ENCODE data around the gene PAQR8. TPM values are rescaled to one million over a fixed set of nuclear protein-coding genes. Genes with fewer than 3 reads are reported as not detected.

The PAQR8 gene
- total and polyA plus RNA-seq, 2 of the 13 experiments (the other 11 are each of a cell fraction or from before 2014, with no cell fraction given): 37.7 to 50.7 TPM

DNA sequence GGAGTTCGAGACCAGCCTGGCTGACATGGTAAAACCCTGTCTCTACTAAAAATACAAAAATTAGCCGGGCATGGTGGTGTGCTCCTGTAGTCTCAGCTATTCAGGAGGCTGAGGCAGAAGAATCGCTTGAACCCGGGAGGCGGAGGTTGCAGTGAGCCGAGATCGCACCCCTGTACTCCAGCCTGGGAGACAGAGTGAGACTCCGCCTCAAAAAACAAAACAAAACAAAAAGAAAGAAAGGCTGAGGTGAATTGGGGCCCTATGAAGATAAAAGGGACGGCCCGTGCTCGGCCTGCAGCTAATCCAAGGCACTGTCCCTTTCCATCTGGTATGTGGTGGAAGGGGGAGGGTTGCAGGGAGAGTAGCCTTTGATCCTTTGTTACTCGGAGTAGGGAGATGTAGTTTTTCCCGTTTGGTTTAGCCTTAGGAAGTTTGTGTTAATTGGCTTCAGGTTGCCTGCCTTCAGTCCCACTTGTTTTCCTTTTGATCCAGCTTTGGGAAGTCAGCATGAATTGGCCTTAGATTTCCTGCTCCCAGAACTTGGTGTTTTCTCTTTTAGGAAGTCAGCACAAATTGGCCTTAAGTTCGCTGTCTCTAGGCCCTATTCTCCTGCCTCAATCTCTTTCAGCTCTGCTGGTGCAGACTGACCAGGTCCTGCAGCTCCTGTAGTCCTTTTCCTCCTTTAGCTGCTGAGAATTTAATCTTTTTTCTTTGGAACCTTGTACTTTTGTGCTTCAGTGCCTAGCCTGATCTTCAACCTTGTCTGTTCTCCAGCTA, 36.1 kb upstream of the PAQR8 start (continued):
- TF ChIP-seq, protein P1, sequence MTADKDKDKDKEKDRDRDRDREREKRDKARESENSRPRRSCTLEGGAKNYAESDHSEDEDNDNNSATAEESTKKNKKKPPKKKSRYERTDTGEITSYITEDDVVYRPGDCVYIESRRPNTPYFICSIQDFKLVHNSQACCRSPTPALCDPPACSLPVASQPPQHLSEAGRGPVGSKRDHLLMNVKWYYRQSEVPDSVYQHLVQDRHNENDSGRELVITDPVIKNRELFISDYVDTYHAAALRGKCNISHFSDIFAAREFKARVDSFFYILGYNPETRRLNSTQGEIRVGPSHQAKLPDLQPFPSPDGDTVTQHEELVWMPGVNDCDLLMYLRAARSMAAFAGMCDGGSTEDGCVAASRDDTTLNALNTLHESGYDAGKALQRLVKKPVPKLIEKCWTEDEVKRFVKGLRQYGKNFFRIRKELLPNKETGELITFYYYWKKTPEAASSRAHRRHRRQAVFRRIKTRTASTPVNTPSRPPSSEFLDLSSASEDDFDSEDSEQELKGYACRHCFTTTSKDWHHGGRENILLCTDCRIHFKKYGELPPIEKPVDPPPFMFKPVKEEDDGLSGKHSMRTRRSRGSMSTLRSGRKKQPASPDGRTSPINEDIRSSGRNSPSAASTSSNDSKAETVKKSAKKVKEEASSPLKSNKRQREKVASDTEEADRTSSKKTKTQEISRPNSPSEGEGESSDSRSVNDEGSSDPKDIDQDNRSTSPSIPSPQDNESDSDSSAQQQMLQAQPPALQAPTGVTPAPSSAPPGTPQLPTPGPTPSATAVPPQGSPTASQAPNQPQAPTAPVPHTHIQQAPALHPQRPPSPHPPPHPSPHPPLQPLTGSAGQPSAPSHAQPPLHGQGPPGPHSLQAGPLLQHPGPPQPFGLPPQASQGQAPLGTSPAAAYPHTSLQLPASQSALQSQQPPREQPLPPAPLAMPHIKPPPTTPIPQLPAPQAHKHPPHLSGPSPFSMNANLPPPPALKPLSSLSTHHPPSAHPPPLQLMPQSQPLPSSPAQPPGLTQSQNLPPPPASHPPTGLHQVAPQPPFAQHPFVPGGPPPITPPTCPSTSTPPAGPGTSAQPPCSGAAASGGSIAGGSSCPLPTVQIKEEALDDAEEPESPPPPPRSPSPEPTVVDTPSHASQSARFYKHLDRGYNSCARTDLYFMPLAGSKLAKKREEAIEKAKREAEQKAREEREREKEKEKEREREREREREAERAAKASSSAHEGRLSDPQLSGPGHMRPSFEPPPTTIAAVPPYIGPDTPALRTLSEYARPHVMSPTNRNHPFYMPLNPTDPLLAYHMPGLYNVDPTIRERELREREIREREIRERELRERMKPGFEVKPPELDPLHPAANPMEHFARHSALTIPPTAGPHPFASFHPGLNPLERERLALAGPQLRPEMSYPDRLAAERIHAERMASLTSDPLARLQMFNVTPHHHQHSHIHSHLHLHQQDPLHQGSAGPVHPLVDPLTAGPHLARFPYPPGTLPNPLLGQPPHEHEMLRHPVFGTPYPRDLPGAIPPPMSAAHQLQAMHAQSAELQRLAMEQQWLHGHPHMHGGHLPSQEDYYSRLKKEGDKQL (CRISPR knock-in tag; IDR thresholded peaks at IDR 0.05; ENCODE audit: low read depth): peak; percentile 64; the same call in 1 of the 2 replicates
- TF ChIP-seq ZNF672 (CRISPR knock-in tag; IDR thresholded peaks at IDR 0.05) (no peak), NFE2L1 (CRISPR knock-in tag; IDR thresholded peaks at IDR 0.05; ENCODE audit: borderline replicate concordance) (no peak), ZNF790 (CRISPR knock-in tag; IDR thresholded peaks at IDR 0.05; ENCODE audit: borderline replicate concordance) (no peak), BHLHE40 (IDR thresholded peaks at IDR 0.05; ENCODE audit: low read length) (peak; percentile 80), CBX2 (IDR thresholded peaks at IDR 0.05; ENCODE audit: low read depth, low read length) (no peak), CBX2 (CRISPR knock-in tag; IDR thresholded peaks at IDR 0.05; ENCODE audit: low read depth) (no peak), ETV5 (CRISPR knock-in tag; IDR thresholded peaks at IDR 0.05; ENCODE audit: borderline replicate concordance) (peak; percentile 28), GABPB1 (CRISPR knock-in tag; IDR thresholded peaks at IDR 0.05) (peak; percentile 23; the same call in 1 of the 2 replicates), SATB2 (CRISPR knock-in tag; IDR thresholded peaks at IDR 0.05) (peak; percentile 81), ZNF484 (CRISPR knock-in tag; IDR thresholded peaks at IDR 0.05; ENCODE audit: borderline replicate concordance, low read depth) (no peak), HDAC6 (IDR thresholded peaks at IDR 0.05; ENCODE audit: low read depth, low read length) (no peak), SALL1 (CRISPR knock-in tag; IDR thresholded peaks at IDR 0.05) (peak; percentile 89), KDM3A (CRISPR knock-in tag; IDR thresholded peaks at IDR 0.05; ENCODE audit: low read depth) (peak; percentile 33; the same call in 1 of the 2 replicates), ZNF432 (CRISPR knock-in tag; IDR thresholded peaks at IDR 0.05; ENCODE audit: borderline replicate concordance) (no peak), HMG20A (CRISPR knock-in tag; IDR thresholded peaks at IDR 0.05; ENCODE audit: borderline replicate concordance) (peak; percentile 76; the same call in 1 of the 2 replicates), ZNF3 (CRISPR knock-in tag; IDR thresholded peaks at IDR 0.05) (no peak)
- TF ChIP-seq, protein P2, sequence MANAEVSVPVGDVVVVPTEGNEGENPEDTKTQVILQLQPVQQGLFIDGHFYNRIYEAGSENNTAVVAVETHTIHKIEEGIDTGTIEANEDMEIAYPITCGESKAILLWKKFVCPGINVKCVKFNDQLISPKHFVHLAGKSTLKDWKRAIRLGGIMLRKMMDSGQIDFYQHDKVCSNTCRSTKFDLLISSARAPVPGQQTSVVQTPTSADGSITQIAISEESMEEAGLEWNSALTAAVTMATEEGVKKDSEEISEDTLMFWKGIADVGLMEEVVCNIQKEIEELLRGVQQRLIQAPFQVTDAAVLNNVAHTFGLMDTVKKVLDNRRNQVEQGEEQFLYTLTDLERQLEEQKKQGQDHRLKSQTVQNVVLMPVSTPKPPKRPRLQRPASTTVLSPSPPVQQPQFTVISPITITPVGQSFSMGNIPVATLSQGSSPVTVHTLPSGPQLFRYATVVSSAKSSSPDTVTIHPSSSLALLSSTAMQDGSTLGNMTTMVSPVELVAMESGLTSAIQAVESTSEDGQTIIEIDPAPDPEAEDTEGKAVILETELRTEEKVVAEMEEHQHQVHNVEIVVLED (CRISPR knock-in tag; IDR thresholded peaks at IDR 0.05; ENCODE audit: borderline replicate concordance): peak; percentile 54; the same call in 1 of the 2 replicates
- TF ChIP-seq, protein P3, sequence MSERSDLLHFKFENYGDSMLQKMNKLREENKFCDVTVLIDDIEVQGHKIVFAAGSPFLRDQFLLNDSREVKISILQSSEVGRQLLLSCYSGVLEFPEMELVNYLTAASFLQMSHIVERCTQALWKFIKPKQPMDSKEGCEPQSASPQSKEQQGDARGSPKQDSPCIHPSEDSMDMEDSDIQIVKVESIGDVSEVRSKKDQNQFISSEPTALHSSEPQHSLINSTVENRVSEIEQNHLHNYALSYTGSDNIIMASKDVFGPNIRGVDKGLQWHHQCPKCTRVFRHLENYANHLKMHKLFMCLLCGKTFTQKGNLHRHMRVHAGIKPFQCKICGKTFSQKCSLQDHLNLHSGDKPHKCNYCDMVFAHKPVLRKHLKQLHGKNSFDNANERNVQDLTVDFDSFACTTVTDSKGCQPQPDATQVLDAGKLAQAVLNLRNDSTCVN (CRISPR knock-in tag; IDR thresholded peaks at IDR 0.05; ENCODE audit: borderline replicate concordance): peak; percentile 25
- TF ChIP-seq, protein P4, sequence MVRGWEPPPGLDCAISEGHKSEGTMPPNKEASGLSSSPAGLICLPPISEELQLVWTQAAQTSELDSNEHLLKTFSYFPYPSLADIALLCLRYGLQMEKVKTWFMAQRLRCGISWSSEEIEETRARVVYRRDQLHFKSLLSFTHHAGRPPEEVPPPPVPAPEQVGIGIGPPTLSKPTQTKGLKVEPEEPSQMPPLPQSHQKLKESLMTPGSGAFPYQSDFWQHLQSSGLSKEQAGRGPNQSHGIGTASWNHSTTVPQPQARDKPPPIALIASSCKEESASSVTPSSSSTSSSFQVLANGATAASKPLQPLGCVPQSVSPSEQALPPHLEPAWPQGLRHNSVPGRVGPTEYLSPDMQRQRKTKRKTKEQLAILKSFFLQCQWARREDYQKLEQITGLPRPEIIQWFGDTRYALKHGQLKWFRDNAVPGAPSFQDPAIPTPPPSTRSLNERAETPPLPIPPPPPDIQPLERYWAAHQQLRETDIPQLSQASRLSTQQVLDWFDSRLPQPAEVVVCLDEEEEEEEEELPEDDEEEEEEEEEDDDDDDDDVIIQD (CRISPR knock-in tag; IDR thresholded peaks at IDR 0.05; ENCODE audit: low read depth): peak; percentile 65; the same call in 1 of the 2 replicates
